Right lobe of liver (tissue), 4 donors: ENCODE measurements around the gene SRSF6.

Source experiments
- CTCF ChIP-seq, 4 donors: fragments of 200-600 bp in 3 of 4; fragments of 450-650 bp in 1 of 4; IDR thresholded peaks; one replicate each; pipeline versions ENCODE4 v1.5.1 to v1.8.0; 2016 to 2022; ENCODE audit warnings: antibody characterized with exemption in 4 of 4, mild to moderate bottlenecking in 2 of 4
- POLR2A ChIP-seq: fragments of 450-650 bp; IDR thresholded peaks from one replicate; pipeline ENCODE4 v1.6.1; 2017; ENCODE audit warnings: antibody characterized with exemption, mild to moderate bottlenecking
- donor health status: DM: no; HTN: no; CAD: no.
- donor health status: DM: no; HTN: no; CAD: no.
- donor health status: DM: no; HTN: yes; CAD: no.

DNA sequence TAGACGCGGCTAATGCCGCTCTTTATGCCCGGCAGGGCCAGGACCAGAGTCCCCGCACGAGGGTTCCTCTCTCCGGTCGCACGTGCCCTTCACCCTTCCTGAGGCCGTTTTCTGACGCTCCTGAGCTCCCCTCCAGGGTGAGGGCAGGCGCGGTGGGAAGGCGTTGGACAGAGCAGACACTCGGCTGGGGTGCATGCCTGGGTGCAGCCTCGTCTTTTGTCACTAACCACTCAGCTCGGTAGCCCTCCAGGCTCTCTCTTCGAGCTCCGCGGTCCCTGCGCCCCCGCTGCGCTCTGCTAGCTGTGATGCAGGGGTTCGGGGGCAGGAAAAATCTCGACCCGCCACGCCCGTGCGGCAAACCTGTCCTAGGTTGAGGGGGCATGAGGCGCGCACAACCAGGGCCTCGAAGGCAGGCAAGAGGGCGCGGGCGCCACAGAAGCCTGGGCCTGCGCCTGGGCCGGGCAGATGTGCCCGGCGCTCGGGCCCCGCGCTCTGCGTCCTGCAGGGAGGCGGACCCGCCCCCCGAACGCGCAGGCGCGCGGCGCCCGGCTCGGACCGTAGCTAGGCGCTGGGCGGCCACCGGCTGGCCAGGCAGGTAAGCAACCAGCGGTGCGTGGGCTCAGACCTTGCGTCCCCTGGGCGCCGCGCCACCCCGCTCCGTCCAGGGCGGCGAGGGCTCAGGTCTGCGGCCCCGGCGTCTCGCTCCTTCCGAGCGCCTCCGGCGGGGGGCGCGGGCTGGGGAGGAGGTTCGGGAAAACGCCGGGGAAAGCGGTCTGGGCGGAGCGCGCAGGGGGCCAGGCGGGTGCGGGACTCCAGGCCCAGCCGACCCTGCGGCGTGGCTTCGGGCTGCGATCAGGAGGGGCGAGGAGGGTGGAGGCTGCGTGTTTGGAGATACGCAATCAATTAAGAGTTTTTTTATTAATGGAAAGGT, 49.7 kb downstream of the SRSF6 start, which contains the start of gene L3MBTL1:
- no peak for TF ChIP-seq POLR2A
- TF ChIP-seq CTCF (IDR thresholded peaks at IDR 0.05): no peak
